HG02938 (cell line): ENCODE data around the gene CLASRP.
"Not testable (repeated sequence)": the region's sequence is repeated elsewhere in the genome, so short reads cannot be mapped to it uniquely, and the experiment has no call there.

Experiments used
- ATAC-seq: cut with Tn5 transposase; IDR thresholded peaks from one replicate; pipeline ENCODE4 v1.9.1; 2021; ENCODE audit warnings: mild to moderate bottlenecking, moderate library complexity; ENCODE audit not compliant: unreplicated experiment

CLASRP gene

GRCh38 chr19:45100201-45100600 is 61.4 kb downstream of the CLASRP start:
- no peak for ATAC-seq

- no peak for ATAC-seq
Observed at GRCh38 chr19:45100846-45101252, 62.0 kb downstream of the CLASRP start.

GRCh38 chr19:45101806-45102205 is 63.0 kb downstream of the CLASRP start:
- ATAC-seq: no peak

- ATAC-seq: no peak
Observed at GRCh38 chr19:45102481-45102880, 63.6 kb downstream of the CLASRP start.

- ATAC-seq: no peak
Observed at GRCh38 chr19:45103156-45103507, 64.3 kb downstream of the CLASRP start.

- ATAC-seq: no peak
Observed at GRCh38 chr19:45103508-45104319, 64.9 kb downstream of the CLASRP start.

- no peak for ATAC-seq
Observed at GRCh38 chr19:45104658-45105349, 66.0 kb downstream of the CLASRP start.

- ATAC-seq: not testable (repeated sequence)
Observed at GRCh38 chr19:45106363-45106762, 67.5 kb downstream of the CLASRP start.

- ATAC-seq: no peak
Observed at GRCh38 chr19:45107621-45108150, 68.8 kb downstream of the CLASRP start.

GRCh38 chr19:45110851-45111266 is 72.0 kb downstream of the CLASRP start:
- no peak for ATAC-seq

- no peak for ATAC-seq
Observed at GRCh38 chr19:45112111-45112827, 73.4 kb downstream of the CLASRP start.

GRCh38 chr19:45113628-45114027 is 74.8 kb downstream of the CLASRP start:
- ATAC-seq: no peak

GRCh38 chr19:45114116-45114515 is 75.3 kb downstream of the CLASRP start:
- no peak for ATAC-seq

GRCh38 chr19:45115809-45116615 is 77.2 kb downstream of the CLASRP start:
- ATAC-seq: no peak

GRCh38 chr19:45117167-45117594 is 78.3 kb downstream of the CLASRP start:
- no peak for ATAC-seq

GRCh38 chr19:45117671-45118070 is 78.8 kb downstream of the CLASRP start:
- ATAC-seq: no peak

- ATAC-seq: no peak
Observed at GRCh38 chr19:45118106-45118505, 79.3 kb downstream of the CLASRP start.

GRCh38 chr19:45118591-45119355 is 79.9 kb downstream of the CLASRP start:
- not testable (repeated sequence) for ATAC-seq

- ATAC-seq: no peak
Observed at GRCh38 chr19:45119582-45119981, 80.7 kb downstream of the CLASRP start.
